T-helper 2 cell treated with Interferon-gamma antibody and Interleukin-4, amounts not matched to agents 5 μg/mL and 100 μg/mL, for 36 hours (primary cell): ENCODE results near the gene IER3.

Source experiments
- DNase-seq: peaks from one replicate; pipeline ENCODE4 v3.0.0; 2021; ENCODE audit warnings: low spot score
- H3K27ac Mint-ChIP-seq: one replicate; pipeline ENCODE4 v1.8.0; 2021; ENCODE audit warnings: mild to moderate bottlenecking, mixed read lengths
- H3K27me3 Mint-ChIP-seq: one replicate; pipeline ENCODE4 v1.8.0; 2021; ENCODE audit warnings: low read depth, mixed read lengths
- H3K36me3 Mint-ChIP-seq: one replicate; pipeline ENCODE4 v1.8.0; 2021; ENCODE audit warnings: low read depth, mixed read lengths
- H3K4me1 Mint-ChIP-seq: one replicate; pipeline ENCODE4 v1.8.0; 2021; ENCODE audit warnings: low read depth, mixed read lengths
- H3K4me3 Mint-ChIP-seq: one replicate; pipeline ENCODE4 v1.8.0; 2022; ENCODE audit warnings: mild to moderate bottlenecking, moderate library complexity, mixed read lengths
- H3K9me3 Mint-ChIP-seq: one replicate; pipeline ENCODE4 v1.8.0; 2021; ENCODE audit warnings: mixed read lengths

The IER3 gene

GRCh38 chr6:30747902-30748769 lies 3.8 kb upstream of the IER3 start:
- H3K27ac Mint-ChIP-seq = no peak overlapping the region
- H3K36me3 Mint-ChIP-seq = peaks cover 3% of the 10 kb centered on the region
- no peak overlapping the region for H3K4me3 Mint-ChIP-seq
- H3K9me3 Mint-ChIP-seq = no peaks in the 10 kb centered on the region
- DNase-seq = no peak
- peaks cover 24% of the 10 kb centered on the region for H3K4me1 Mint-ChIP-seq
- no peaks in the 10 kb centered on the region for H3K27me3 Mint-ChIP-seq

GRCh38 chr6:30747300-30747687 lies 2.9 kb upstream of the IER3 start:
- H3K4me3 Mint-ChIP-seq = no peak overlapping the region
- H3K27me3 Mint-ChIP-seq = no peaks in the 10 kb centered on the region
- no peak overlapping the region for H3K27ac Mint-ChIP-seq
- H3K9me3 Mint-ChIP-seq = no peaks in the 10 kb centered on the region
- peaks cover 25% of the 10 kb centered on the region for H3K4me1 Mint-ChIP-seq
- no peak for DNase-seq
- H3K36me3 Mint-ChIP-seq = peaks cover 3% of the 10 kb centered on the region

- H3K27ac Mint-ChIP-seq = peak overlapping the region; percentile 92
- no peaks in the 10 kb centered on the region for H3K27me3 Mint-ChIP-seq
- no peaks in the 10 kb centered on the region for H3K9me3 Mint-ChIP-seq
- DNase-seq = peak; percentile 47
- peaks cover 50% of the 10 kb centered on the region for H3K4me1 Mint-ChIP-seq
- peak overlapping the region; percentile 95 for H3K4me3 Mint-ChIP-seq
- peaks cover 40% of the 10 kb centered on the region for H3K36me3 Mint-ChIP-seq
Observed at GRCh38 chr6:30743099-30744053, 971 bp downstream of the IER3 start.

GRCh38 chr6:30742316-30743098 lies 1.8 kb downstream of the IER3 start, which contains the start of gene FLOT1:
FLOT1 (minus strand) TSS chr6:30742687; CDS start chr6:30742189, 498 bp downstream.
- no peaks in the 10 kb centered on the region for H3K27me3 Mint-ChIP-seq
- H3K4me3 Mint-ChIP-seq = peak within 1 kb of the TSS; percentile 95
- H3K27ac Mint-ChIP-seq = peak within 1 kb of the TSS; percentile 92
- no peaks in the 10 kb centered on the region for H3K9me3 Mint-ChIP-seq
- peak; percentile 98 for DNase-seq
- H3K36me3 Mint-ChIP-seq = peaks cover 48% of the 10 kb centered on the region
- peaks cover 53% of the 10 kb centered on the region for H3K4me1 Mint-ChIP-seq

GRCh38 chr6:30741789-30742315 lies 2.5 kb downstream of the IER3 start:
- Mint-ChIP-seq H3K27ac (peak overlapping the region; percentile 78), H3K9me3 (no peaks in the 10 kb centered on the region), H3K4me3 (peak overlapping the region; percentile 95), H3K27me3 (no peaks in the 10 kb centered on the region), H3K36me3 (peaks cover 55% of the 10 kb centered on the region), H3K4me1 (peaks cover 57% of the 10 kb centered on the region)
- no peak for DNase-seq

GRCh38 chr6:30741063-30741779 lies 3.1 kb downstream of the IER3 start:
- peaks cover 60% of the 10 kb centered on the region for H3K4me1 Mint-ChIP-seq
- H3K9me3 Mint-ChIP-seq = no peaks in the 10 kb centered on the region
- peak overlapping the region; percentile 95 for H3K4me3 Mint-ChIP-seq
- H3K27ac Mint-ChIP-seq = peak overlapping the region; percentile 78
- peaks cover 58% of the 10 kb centered on the region for H3K36me3 Mint-ChIP-seq
- DNase-seq = no peak
- no peaks in the 10 kb centered on the region for H3K27me3 Mint-ChIP-seq

- Mint-ChIP-seq H3K9me3 (no peaks in the 10 kb centered on the region), H3K4me3 (peak overlapping the region; percentile 95), H3K27ac (peak overlapping the region; percentile 21), H3K27me3 (no peaks in the 10 kb centered on the region), H3K4me1 (peaks cover 67% of the 10 kb centered on the region), H3K36me3 (peaks cover 65% of the 10 kb centered on the region)
- no peak for DNase-seq
Observed at GRCh38 chr6:30740540-30740870, 3.8 kb downstream of the IER3 start.

- Mint-ChIP-seq H3K27me3 (no peaks in the 10 kb centered on the region), H3K4me3 (peak overlapping the region; percentile 51), H3K9me3 (no peaks in the 10 kb centered on the region), H3K27ac (no peak overlapping the region), H3K4me1 (peaks cover 62% of the 10 kb centered on the region), H3K36me3 (peaks cover 71% of the 10 kb centered on the region)
- DNase-seq = no peak
Observed at GRCh38 chr6:30738532-30738931, 5.8 kb downstream of the IER3 start.

- H3K4me3 Mint-ChIP-seq = peak overlapping the region; percentile 73
- H3K4me1 Mint-ChIP-seq = peaks cover 57% of the 10 kb centered on the region
- no peaks in the 10 kb centered on the region for H3K27me3 Mint-ChIP-seq
- no peak for DNase-seq
- H3K9me3 Mint-ChIP-seq = no peaks in the 10 kb centered on the region
- peak overlapping the region; percentile 81 for H3K27ac Mint-ChIP-seq
- H3K36me3 Mint-ChIP-seq = peaks cover 71% of the 10 kb centered on the region
Observed at GRCh38 chr6:30735668-30736314, 8.6 kb downstream of the IER3 start.

- peaks cover 45% of the 10 kb centered on the region for H3K4me1 Mint-ChIP-seq
- no peak for DNase-seq
- H3K4me3 Mint-ChIP-seq = no peak overlapping the region
- no peaks in the 10 kb centered on the region for H3K27me3 Mint-ChIP-seq
- no peaks in the 10 kb centered on the region for H3K9me3 Mint-ChIP-seq
- H3K27ac Mint-ChIP-seq = peak overlapping the region; percentile 43
- peaks cover 55% of the 10 kb centered on the region for H3K36me3 Mint-ChIP-seq
Observed at GRCh38 chr6:30732237-30732943, 12.0 kb downstream of the IER3 start.

- no peaks in the 10 kb centered on the region for H3K9me3 Mint-ChIP-seq
- peak overlapping the region; percentile 58 for H3K27ac Mint-ChIP-seq
- peak; percentile 72 for DNase-seq
- peak overlapping the region; percentile 46 for H3K4me3 Mint-ChIP-seq
- peaks cover 33% of the 10 kb centered on the region for H3K4me1 Mint-ChIP-seq
- peaks cover 48% of the 10 kb centered on the region for H3K36me3 Mint-ChIP-seq
- H3K27me3 Mint-ChIP-seq = no peaks in the 10 kb centered on the region
Observed at GRCh38 chr6:30730601-30731435, 13.5 kb downstream of the IER3 start.
